GM12891 (cell line): ENCODE data around the gene GPRIN3.

Experiments
- POLR2A ChIP-seq: IDR thresholded peaks from 2 replicates; pipeline ENCODE4 v1.6.1; 2011; ENCODE audit warnings: low read depth, low read length, control low read depth
- POLR2AphosphoS5 ChIP-seq: IDR thresholded peaks from 2 replicates; pipeline ENCODE4 v1.6.1; 2011; ENCODE audit warnings: low read depth, low read length, control low read depth

- TF ChIP-seq POLR2A: no peak
- no peak for TF ChIP-seq POLR2AphosphoS5
Measured at GRCh38 chr4:89338206-89338605, 30.6 kb upstream of the GPRIN3 start.
